Fibroblast of lung (primary cell): ENCODE measurements around the gene MARCO.

Experiments used
- EZH2 ChIP-seq: IDR thresholded peaks from 2 replicates; pipeline ENCODE4 v1.5.1; 2012; ENCODE audit warnings: low read length, control low read depth, mild to moderate bottlenecking; ENCODE audit errors: missing control alignments
- TF ChIP-seq, protein P1 (sequence below), 2 donors: IDR thresholded peaks in 1 of 2; conservative IDR thresholded peaks in 1 of 2; 1 replicate in 1 of 2; 2 replicates in 1 of 2; pipeline ENCODE4 v1.5.1; 2011 to 2012; ENCODE audit warnings: low read length in 2 of 2, control low read depth in 1 of 2, inconsistent platforms in 1 of 2, low read depth in 1 of 2, mild to moderate bottlenecking in 1 of 2

DNA sequence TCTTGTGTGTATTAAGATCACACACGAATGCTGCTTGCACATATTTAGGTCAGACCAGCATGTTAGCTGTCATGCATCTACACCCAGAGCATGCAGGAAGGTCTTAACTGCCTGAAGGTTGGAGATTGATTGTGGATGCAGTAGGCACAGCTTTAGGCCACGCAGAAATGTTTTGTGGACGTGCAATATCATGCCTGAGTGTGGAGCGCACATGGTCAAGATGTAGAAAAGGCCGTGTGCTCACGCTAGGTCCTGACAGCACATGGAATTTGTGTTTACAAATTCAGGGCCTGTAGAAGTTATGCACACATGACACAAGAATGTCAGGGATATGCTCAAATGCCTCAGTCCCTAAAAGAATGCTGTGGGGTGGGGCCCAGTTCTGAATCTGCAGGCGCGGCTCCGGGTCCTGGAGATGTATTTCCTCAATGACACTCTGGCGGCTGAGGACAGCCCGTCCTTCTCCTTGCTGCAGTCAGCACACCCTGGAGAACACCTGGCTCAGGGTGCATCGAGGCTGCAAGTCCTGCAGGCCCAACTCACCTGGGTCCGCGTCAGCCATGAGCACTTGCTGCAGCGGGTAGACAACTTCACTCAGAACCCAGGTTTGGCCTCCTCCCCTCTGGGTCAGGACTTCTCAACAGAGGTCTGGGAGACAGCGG lies 27.9 kb downstream of the MARCO start:
- TF ChIP-seq, protein P1, sequence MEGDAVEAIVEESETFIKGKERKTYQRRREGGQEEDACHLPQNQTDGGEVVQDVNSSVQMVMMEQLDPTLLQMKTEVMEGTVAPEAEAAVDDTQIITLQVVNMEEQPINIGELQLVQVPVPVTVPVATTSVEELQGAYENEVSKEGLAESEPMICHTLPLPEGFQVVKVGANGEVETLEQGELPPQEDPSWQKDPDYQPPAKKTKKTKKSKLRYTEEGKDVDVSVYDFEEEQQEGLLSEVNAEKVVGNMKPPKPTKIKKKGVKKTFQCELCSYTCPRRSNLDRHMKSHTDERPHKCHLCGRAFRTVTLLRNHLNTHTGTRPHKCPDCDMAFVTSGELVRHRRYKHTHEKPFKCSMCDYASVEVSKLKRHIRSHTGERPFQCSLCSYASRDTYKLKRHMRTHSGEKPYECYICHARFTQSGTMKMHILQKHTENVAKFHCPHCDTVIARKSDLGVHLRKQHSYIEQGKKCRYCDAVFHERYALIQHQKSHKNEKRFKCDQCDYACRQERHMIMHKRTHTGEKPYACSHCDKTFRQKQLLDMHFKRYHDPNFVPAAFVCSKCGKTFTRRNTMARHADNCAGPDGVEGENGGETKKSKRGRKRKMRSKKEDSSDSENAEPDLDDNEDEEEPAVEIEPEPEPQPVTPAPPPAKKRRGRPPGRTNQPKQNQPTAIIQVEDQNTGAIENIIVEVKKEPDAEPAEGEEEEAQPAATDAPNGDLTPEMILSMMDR (conservative IDR thresholded peaks at IDR 0.05 in 1 of 2, IDR thresholded peaks at IDR 0.05 in 1 of 2; ENCODE audit: low read depth in 1 of 2, low read length in 2 of 2): no peak
- TF ChIP-seq EZH2: no peak
